WTC11 (cell line): ENCODE results near the gene ARHGEF17. TPM values are rescaled to one million over a fixed set of nuclear protein-coding genes. Genes with fewer than 3 reads are reported as not detected.

ENCODE experiments used
- ATAC-seq: fragments of 200-7000 bp; cut with Tn5 transposase; 2 replicates; pipeline ENCODE4 v1.10.0; 2021; ENCODE audit warnings: mild to moderate bottlenecking, moderate library complexity
- CTCF ChIA-PET: fragments of 300-600 bp; sonication (Branson Sonifier 250); formaldehyde crosslinking; loops from one replicate; lab custom pipeline; 2021; ENCODE audit warnings: antibody characterized with exemption; lab: Charles Lee
- POLR2A ChIA-PET: fragments of 350-600 bp; sonication (Branson Sonifier 250); formaldehyde crosslinking; loops from one replicate; lab custom pipeline; 2021; ENCODE audit warnings: antibody characterized with exemption; lab: Charles Lee
- DNase-seq: peaks from one replicate; pipeline ENCODE4 v3.0.0; 2021; ENCODE audit warnings: low spot score
- H3K27ac Mint-ChIP-seq: 2 replicates; pipeline ENCODE4 v1.8.0; 2021; ENCODE audit warnings: mixed read lengths
- H3K27me3 Mint-ChIP-seq: 2 replicates; pipeline ENCODE4 v1.8.0; 2021; ENCODE audit warnings: low read depth, mild to moderate bottlenecking, moderate library complexity, mixed read lengths
- H3K36me3 Mint-ChIP-seq: 2 replicates; pipeline ENCODE4 v1.8.0; 2021; ENCODE audit warnings: mixed read lengths
- H3K4me1 Mint-ChIP-seq: 2 replicates; pipeline ENCODE4 v1.8.0; 2022; ENCODE audit warnings: mixed read lengths
- H3K4me3 Mint-ChIP-seq: 2 replicates; pipeline ENCODE4 v1.8.0; 2021; ENCODE audit warnings: mild to moderate bottlenecking, moderate library complexity, mixed read lengths
- H3K9me3 Mint-ChIP-seq: 2 replicates; pipeline ENCODE4 v1.8.0; 2021; ENCODE audit warnings: mixed read lengths
- ATF1 ChIP-seq: sonication (generic); formaldehyde crosslinking; IDR thresholded peaks from 2 replicates; pipeline ENCODE4 v1.8.1; 2023; ENCODE audit warnings: mild to moderate bottlenecking, moderate library complexity, missing genetic modification reagents
- CREB1 ChIP-seq: sonication (generic); formaldehyde crosslinking; IDR thresholded peaks from 2 replicates; pipeline ENCODE4 v1.8.0; 2023; ENCODE audit warnings: mild to moderate bottlenecking, missing genetic modification reagents
- ELF4 ChIP-seq: sonication (generic); formaldehyde crosslinking; IDR thresholded peaks from 2 replicates; pipeline ENCODE4 v1.8.1; 2022; ENCODE audit warnings: low read depth, mild to moderate bottlenecking, moderate library complexity, missing genetic modification reagents
- KAT7 ChIP-seq: sonication (generic); formaldehyde crosslinking; IDR thresholded peaks from 2 replicates; pipeline ENCODE4 v1.8.1; 2023; ENCODE audit warnings: missing genetic modification reagents, mild to moderate bottlenecking, borderline replicate concordance
- MYBL2 ChIP-seq: sonication (generic); formaldehyde crosslinking; IDR thresholded peaks from 2 replicates; pipeline ENCODE4 v1.8.1; 2023; ENCODE audit warnings: mild to moderate bottlenecking, moderate library complexity, missing genetic modification reagents
- NFE2L1 ChIP-seq: sonication (generic); formaldehyde crosslinking; IDR thresholded peaks from 2 replicates; pipeline ENCODE4 v1.8.1; 2023; ENCODE audit warnings: missing genetic modification reagents
- NR1H2 ChIP-seq: sonication (generic); formaldehyde crosslinking; IDR thresholded peaks from 2 replicates; pipeline ENCODE4 v1.9.0; 2021; ENCODE audit warnings: mild to moderate bottlenecking, moderate library complexity, missing genetic modification reagents
- NR2C2 ChIP-seq: sonication (generic); formaldehyde crosslinking; IDR thresholded peaks from 2 replicates; pipeline ENCODE4 v1.8.0; 2022; ENCODE audit warnings: mild to moderate bottlenecking, missing genetic modification reagents
- PRRX2 ChIP-seq: fragments of 250-450 bp; sonication (Bioruptor Pico); IDR thresholded peaks from 2 replicates; pipeline ENCODE4 v1.8.0; 2021; ENCODE audit warnings: mild to moderate bottlenecking
- RORB ChIP-seq: fragments of 250-450 bp; sonication (Bioruptor Pico); IDR thresholded peaks from 2 replicates; pipeline ENCODE4 v1.9.0; 2021; ENCODE audit warnings: mild to moderate bottlenecking
- ZNF121 ChIP-seq: sonication (generic); formaldehyde crosslinking; IDR thresholded peaks from 2 replicates; pipeline ENCODE4 v1.8.0; 2023; ENCODE audit warnings: missing genetic modification reagents
- ZNF219 ChIP-seq: sonication (generic); formaldehyde crosslinking; IDR thresholded peaks from 2 replicates; pipeline ENCODE4 v1.8.0; 2023; ENCODE audit warnings: missing genetic modification reagents, mild to moderate bottlenecking, borderline replicate concordance
- ZNF396 ChIP-seq: fragments of 250-450 bp; sonication (Bioruptor Pico); IDR thresholded peaks from 2 replicates; pipeline ENCODE4 v1.8.0; 2021; ENCODE audit warnings: mild to moderate bottlenecking, moderate library complexity, borderline replicate concordance
- ZNF671 ChIP-seq: fragments of 250-450 bp; sonication (Bioruptor Pico); IDR thresholded peaks from 2 replicates; pipeline ENCODE4 v1.8.0; 2021; ENCODE audit warnings: mild to moderate bottlenecking
- total RNA-seq: library from RNA; stranded (reverse); gene quantifications from 3 replicates; pipeline ENCODE4 v1.2.3, GENCODE V29; 2021
- TF ChIP-seq, protein P1 (sequence below): fragments of 200-600 bp; IDR thresholded peaks from 2 replicates; pipeline ENCODE4 v1.8.0; 2022; ENCODE audit warnings: antibody characterized with exemption
- TF ChIP-seq, protein P2 (sequence below): fragments of 250-450 bp; sonication (Bioruptor Pico); IDR thresholded peaks from 2 replicates; pipeline ENCODE4 v1.9.0; 2021; ENCODE audit warnings: mild to moderate bottlenecking
- TF ChIP-seq, protein P3 (sequence below): fragments of 250-450 bp; sonication (Bioruptor Pico); IDR thresholded peaks from 2 replicates; pipeline ENCODE4 v1.8.0; 2021; ENCODE audit warnings: mild to moderate bottlenecking
- TF ChIP-seq, protein P4 (sequence below): sonication (generic); formaldehyde crosslinking; IDR thresholded peaks from 2 replicates; pipeline ENCODE4 v1.8.1; 2023; ENCODE audit warnings: mild to moderate bottlenecking, missing genetic modification reagents, moderate library complexity
- TF ChIP-seq, protein P5 (sequence below): sonication (generic); formaldehyde crosslinking; IDR thresholded peaks from 2 replicates; pipeline ENCODE4 v1.8.0; 2022; ENCODE audit warnings: mild to moderate bottlenecking, missing genetic modification reagents
- TF ChIP-seq, protein P6 (sequence below): sonication (generic); formaldehyde crosslinking; IDR thresholded peaks from 2 replicates; pipeline ENCODE4 v1.8.1; 2022; ENCODE audit warnings: low read depth, missing genetic modification reagents, borderline replicate concordance
- TF ChIP-seq, protein P7 (sequence below): sonication (generic); formaldehyde crosslinking; IDR thresholded peaks from 2 replicates; pipeline ENCODE4 v1.8.1; 2023; ENCODE audit warnings: mild to moderate bottlenecking, moderate library complexity, missing genetic modification reagents
- TF ChIP-seq, protein P8 (sequence below): fragments of 250-450 bp; sonication (Bioruptor Pico); IDR thresholded peaks from 2 replicates; pipeline ENCODE4 v1.9.0; 2021; ENCODE audit warnings: mild to moderate bottlenecking, borderline replicate concordance

Gene ARHGEF17
- total RNA-seq, 1 experiment from 2014 or later = 18.2 TPM

DNA sequence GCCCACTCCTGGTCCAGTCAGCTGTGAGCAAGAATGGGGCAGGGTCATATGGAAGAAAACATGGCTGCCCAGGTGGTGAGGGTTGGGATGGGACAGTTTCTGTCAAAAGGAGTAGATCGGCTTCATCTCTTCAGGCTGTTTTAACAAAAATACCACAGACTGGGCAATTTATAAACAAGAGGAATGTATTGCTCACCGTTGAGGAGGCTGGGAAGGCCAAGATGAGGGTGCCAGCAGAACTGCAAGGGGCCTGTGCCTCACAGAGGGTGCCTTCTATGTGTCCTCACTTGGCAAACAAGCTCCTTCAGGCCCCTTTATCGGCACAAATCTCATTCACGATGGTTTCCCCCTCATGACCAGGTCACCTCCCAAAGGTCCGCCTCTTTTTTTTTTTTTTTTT is 50.0 kb downstream of the ARHGEF17 start:
- Mint-ChIP-seq H3K4me1 (peaks cover 8% of the 10 kb centered on the region), H3K4me3 (no peak overlapping the region), H3K27me3 (peaks cover 7% of the 10 kb centered on the region), H3K9me3 (no peaks in the 10 kb centered on the region), H3K36me3 (no peaks in the 10 kb centered on the region), H3K27ac (no peak overlapping the region)
- DNase-seq (no peak), ATAC-seq (no peak)
- ChIA-PET CTCF (interaction anchor here (0.6 to 6.5 kb wide), 12 partner anchors 10 to 69 kb away, joined by 3 to 64 read pairs (median 5); partner anchors contain the start of gene ARHGEF17), POLR2A (no interaction called here)
- TF ChIP-seq ELF4 (CRISPR knock-in tag) = no peak
- TF ChIP-seq NR2C2 = no peak
- no peak for TF ChIP-seq ZNF671 (CRISPR knock-in tag)
- no peak for TF ChIP-seq MYBL2
- TF ChIP-seq, protein P1, sequence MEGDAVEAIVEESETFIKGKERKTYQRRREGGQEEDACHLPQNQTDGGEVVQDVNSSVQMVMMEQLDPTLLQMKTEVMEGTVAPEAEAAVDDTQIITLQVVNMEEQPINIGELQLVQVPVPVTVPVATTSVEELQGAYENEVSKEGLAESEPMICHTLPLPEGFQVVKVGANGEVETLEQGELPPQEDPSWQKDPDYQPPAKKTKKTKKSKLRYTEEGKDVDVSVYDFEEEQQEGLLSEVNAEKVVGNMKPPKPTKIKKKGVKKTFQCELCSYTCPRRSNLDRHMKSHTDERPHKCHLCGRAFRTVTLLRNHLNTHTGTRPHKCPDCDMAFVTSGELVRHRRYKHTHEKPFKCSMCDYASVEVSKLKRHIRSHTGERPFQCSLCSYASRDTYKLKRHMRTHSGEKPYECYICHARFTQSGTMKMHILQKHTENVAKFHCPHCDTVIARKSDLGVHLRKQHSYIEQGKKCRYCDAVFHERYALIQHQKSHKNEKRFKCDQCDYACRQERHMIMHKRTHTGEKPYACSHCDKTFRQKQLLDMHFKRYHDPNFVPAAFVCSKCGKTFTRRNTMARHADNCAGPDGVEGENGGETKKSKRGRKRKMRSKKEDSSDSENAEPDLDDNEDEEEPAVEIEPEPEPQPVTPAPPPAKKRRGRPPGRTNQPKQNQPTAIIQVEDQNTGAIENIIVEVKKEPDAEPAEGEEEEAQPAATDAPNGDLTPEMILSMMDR = no peak
- TF ChIP-seq, protein P2, sequence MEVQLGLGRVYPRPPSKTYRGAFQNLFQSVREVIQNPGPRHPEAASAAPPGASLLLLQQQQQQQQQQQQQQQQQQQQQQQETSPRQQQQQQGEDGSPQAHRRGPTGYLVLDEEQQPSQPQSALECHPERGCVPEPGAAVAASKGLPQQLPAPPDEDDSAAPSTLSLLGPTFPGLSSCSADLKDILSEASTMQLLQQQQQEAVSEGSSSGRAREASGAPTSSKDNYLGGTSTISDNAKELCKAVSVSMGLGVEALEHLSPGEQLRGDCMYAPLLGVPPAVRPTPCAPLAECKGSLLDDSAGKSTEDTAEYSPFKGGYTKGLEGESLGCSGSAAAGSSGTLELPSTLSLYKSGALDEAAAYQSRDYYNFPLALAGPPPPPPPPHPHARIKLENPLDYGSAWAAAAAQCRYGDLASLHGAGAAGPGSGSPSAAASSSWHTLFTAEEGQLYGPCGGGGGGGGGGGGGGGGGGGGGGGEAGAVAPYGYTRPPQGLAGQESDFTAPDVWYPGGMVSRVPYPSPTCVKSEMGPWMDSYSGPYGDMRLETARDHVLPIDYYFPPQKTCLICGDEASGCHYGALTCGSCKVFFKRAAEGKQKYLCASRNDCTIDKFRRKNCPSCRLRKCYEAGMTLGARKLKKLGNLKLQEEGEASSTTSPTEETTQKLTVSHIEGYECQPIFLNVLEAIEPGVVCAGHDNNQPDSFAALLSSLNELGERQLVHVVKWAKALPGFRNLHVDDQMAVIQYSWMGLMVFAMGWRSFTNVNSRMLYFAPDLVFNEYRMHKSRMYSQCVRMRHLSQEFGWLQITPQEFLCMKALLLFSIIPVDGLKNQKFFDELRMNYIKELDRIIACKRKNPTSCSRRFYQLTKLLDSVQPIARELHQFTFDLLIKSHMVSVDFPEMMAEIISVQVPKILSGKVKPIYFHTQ (CRISPR knock-in tag) = no peak
- TF ChIP-seq ZNF121 (CRISPR knock-in tag) = no peak
- TF ChIP-seq, protein P3, sequence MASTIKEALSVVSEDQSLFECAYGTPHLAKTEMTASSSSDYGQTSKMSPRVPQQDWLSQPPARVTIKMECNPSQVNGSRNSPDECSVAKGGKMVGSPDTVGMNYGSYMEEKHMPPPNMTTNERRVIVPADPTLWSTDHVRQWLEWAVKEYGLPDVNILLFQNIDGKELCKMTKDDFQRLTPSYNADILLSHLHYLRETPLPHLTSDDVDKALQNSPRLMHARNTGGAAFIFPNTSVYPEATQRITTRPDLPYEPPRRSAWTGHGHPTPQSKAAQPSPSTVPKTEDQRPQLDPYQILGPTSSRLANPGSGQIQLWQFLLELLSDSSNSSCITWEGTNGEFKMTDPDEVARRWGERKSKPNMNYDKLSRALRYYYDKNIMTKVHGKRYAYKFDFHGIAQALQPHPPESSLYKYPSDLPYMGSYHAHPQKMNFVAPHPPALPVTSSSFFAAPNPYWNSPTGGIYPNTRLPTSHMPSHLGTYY (CRISPR knock-in tag) = no peak
- TF ChIP-seq ATF1 (CRISPR knock-in tag) = no peak
- no peak for TF ChIP-seq ZNF396 (CRISPR knock-in tag)
- no peak for TF ChIP-seq CREB1 (CRISPR knock-in tag)
- TF ChIP-seq, protein P4, sequence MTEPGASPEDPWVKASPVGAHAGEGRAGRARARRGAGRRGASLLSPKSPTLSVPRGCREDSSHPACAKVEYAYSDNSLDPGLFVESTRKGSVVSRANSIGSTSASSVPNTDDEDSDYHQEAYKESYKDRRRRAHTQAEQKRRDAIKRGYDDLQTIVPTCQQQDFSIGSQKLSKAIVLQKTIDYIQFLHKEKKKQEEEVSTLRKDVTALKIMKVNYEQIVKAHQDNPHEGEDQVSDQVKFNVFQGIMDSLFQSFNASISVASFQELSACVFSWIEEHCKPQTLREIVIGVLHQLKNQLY (CRISPR knock-in tag) = no peak
- TF ChIP-seq, protein P5, sequence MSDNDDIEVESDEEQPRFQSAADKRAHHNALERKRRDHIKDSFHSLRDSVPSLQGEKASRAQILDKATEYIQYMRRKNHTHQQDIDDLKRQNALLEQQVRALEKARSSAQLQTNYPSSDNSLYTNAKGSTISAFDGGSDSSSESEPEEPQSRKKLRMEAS = no peak
- TF ChIP-seq NFE2L1 (CRISPR knock-in tag) = no peak

DNA sequence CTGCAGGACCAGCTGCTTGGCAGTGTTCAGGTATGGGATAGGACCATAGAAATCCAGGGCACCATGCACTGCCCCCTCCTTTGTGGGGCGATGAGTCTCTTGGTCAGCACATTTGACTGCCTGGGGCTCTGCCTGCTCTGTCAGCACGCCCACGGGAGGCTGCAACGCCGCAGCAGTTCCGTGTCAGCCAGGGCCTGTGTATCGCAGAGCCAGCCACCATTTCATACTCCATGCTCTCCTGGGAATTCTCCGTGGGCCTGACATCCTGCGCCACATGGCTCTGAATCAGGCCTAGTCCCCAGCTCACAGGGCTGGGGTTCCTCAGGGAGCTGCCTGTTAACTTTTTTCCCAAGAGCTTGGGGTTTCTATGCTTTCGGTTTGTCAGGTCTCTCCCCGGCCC is 51.3 kb downstream of the ARHGEF17 start:
- H3K9me3 Mint-ChIP-seq = no peaks in the 10 kb centered on the region
- ChIA-PET POLR2A (no interaction called here), CTCF (interaction anchor here (1.5 to 6.5 kb wide), 12 partner anchors 8 to 67 kb away, joined by 11 to 124 read pairs (median 18); partner anchors contain the start of gene ARHGEF17)
- peaks cover 8% of the 10 kb centered on the region for H3K4me1 Mint-ChIP-seq
- H3K27ac Mint-ChIP-seq = no peak overlapping the region
- no peak overlapping the region for H3K4me3 Mint-ChIP-seq
- DNase-seq = no peak
- peaks cover 7% of the 10 kb centered on the region for H3K27me3 Mint-ChIP-seq
- H3K36me3 Mint-ChIP-seq = no peaks in the 10 kb centered on the region
- ATAC-seq = no peak
- TF ChIP-seq, protein P6, sequence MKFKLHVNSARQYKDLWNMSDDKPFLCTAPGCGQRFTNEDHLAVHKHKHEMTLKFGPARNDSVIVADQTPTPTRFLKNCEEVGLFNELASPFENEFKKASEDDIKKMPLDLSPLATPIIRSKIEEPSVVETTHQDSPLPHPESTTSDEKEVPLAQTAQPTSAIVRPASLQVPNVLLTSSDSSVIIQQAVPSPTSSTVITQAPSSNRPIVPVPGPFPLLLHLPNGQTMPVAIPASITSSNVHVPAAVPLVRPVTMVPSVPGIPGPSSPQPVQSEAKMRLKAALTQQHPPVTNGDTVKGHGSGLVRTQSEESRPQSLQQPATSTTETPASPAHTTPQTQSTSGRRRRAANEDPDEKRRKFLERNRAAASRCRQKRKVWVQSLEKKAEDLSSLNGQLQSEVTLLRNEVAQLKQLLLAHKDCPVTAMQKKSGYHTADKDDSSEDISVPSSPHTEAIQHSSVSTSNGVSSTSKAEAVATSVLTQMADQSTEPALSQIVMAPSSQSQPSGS (CRISPR knock-in tag) = no peak
- TF ChIP-seq RORB (no peak), NR1H2 (CRISPR knock-in tag) (no peak), ZNF219 (CRISPR knock-in tag) (no peak), PRRX2 (no peak), KAT7 (no peak), NR2C2 (no peak)
- TF ChIP-seq, protein P7, sequence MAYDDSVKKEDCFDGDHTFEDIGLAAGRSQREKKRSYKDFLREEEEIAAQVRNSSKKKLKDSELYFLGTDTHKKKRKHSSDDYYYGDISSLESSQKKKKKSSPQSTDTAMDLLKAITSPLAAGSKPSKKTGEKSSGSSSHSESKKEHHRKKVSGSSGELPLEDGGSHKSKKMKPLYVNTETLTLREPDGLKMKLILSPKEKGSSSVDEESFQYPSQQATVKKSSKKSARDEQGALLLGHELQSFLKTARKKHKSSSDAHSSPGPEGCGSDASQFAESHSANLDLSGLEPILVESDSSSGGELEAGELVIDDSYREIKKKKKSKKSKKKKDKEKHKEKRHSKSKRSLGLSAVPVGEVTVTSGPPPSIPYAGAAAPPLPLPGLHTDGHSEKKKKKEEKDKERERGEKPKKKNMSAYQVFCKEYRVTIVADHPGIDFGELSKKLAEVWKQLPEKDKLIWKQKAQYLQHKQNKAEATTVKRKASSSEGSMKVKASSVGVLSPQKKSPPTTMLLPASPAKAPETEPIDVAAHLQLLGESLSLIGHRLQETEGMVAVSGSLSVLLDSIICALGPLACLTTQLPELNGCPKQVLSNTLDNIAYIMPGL (CRISPR knock-in tag) = no peak
- TF ChIP-seq, protein P8, sequence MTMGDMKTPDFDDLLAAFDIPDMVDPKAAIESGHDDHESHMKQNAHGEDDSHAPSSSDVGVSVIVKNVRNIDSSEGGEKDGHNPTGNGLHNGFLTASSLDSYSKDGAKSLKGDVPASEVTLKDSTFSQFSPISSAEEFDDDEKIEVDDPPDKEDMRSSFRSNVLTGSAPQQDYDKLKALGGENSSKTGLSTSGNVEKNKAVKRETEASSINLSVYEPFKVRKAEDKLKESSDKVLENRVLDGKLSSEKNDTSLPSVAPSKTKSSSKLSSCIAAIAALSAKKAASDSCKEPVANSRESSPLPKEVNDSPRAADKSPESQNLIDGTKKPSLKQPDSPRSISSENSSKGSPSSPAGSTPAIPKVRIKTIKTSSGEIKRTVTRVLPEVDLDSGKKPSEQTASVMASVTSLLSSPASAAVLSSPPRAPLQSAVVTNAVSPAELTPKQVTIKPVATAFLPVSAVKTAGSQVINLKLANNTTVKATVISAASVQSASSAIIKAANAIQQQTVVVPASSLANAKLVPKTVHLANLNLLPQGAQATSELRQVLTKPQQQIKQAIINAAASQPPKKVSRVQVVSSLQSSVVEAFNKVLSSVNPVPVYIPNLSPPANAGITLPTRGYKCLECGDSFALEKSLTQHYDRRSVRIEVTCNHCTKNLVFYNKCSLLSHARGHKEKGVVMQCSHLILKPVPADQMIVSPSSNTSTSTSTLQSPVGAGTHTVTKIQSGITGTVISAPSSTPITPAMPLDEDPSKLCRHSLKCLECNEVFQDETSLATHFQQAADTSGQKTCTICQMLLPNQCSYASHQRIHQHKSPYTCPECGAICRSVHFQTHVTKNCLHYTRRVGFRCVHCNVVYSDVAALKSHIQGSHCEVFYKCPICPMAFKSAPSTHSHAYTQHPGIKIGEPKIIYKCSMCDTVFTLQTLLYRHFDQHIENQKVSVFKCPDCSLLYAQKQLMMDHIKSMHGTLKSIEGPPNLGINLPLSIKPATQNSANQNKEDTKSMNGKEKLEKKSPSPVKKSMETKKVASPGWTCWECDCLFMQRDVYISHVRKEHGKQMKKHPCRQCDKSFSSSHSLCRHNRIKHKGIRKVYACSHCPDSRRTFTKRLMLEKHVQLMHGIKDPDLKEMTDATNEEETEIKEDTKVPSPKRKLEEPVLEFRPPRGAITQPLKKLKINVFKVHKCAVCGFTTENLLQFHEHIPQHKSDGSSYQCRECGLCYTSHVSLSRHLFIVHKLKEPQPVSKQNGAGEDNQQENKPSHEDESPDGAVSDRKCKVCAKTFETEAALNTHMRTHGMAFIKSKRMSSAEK = no peak
